Effector memory CD8-positive, alpha-beta T cell (primary cell): ENCODE data around the gene TRPV4.

Experiments
- ATAC-seq: fragments of 150-1000 bp; cut with Tn5 transposase; replicated peaks from 2 replicates; pipeline ENCODE4 v1.10.0; 2021; ENCODE audit warnings: mild to moderate bottlenecking, moderate library complexity
- DNase-seq, 3 experiments: peaks; one replicate each; pipeline ENCODE4 v3.0.0; 2021
- H3K27ac Mint-ChIP-seq, 2 donors: one replicate each; pipeline ENCODE4 v1.8.0; 2022; ENCODE audit warnings: mild to moderate bottlenecking in 2 of 2, mixed read lengths in 2 of 2, moderate library complexity in 2 of 2
- H3K27me3 Mint-ChIP-seq, 2 donors: one replicate each; pipeline ENCODE4 v1.8.0; 2022; ENCODE audit warnings: mixed read lengths in 2 of 2
- H3K36me3 Mint-ChIP-seq: one replicate; pipeline ENCODE4 v1.8.0; 2022; ENCODE audit warnings: mild to moderate bottlenecking, moderate library complexity, mixed read lengths; ENCODE audit not compliant: insufficient read depth
- H3K4me1 Mint-ChIP-seq, 2 donors: one replicate each; pipeline ENCODE4 v1.8.0; 2022; ENCODE audit warnings: low read depth in 2 of 2, mixed read lengths in 2 of 2
- H3K4me3 Mint-ChIP-seq, 2 donors: one replicate each; pipeline ENCODE4 v1.8.0; 2022; ENCODE audit warnings: mild to moderate bottlenecking in 2 of 2, mixed read lengths in 2 of 2, moderate library complexity in 2 of 2
- H3K9me3 Mint-ChIP-seq, 2 donors: one replicate each; pipeline ENCODE4 v1.8.0; 2022; ENCODE audit warnings: mixed read lengths in 2 of 2

TRPV4 gene

GRCh38 chr12:109736552-109737108 lies 96.6 kb downstream of the TRPV4 start:
- H3K4me3 Mint-ChIP-seq: no peak overlapping the region
- DNase-seq: no peak

GRCh38 chr12:109735825-109736551 lies 97.2 kb downstream of the TRPV4 start:
- Mint-ChIP-seq H3K36me3 (peaks cover 18% of the 10 kb centered on the region), H3K27me3 (peaks cover 25 to 62% of the 10 kb centered on the region in 2 donors), H3K9me3 (no peaks in the 10 kb centered on the region), H3K27ac (no peak overlapping the region), H3K4me1 (peaks cover 2 to 4% of the 10 kb centered on the region in 2 donors), H3K4me3 (no peak overlapping the region)
- DNase-seq (no peak), ATAC-seq (no peak)

More at GRCh38 chr12:109736552-109737108, 96.6 kb downstream of the TRPV4 start:
- H3K27me3 Mint-ChIP-seq: peaks cover 25 to 64% of the 10 kb centered on the region in 2 donors
- peak; percentile 35 for ATAC-seq
- peaks cover 18% of the 10 kb centered on the region for H3K36me3 Mint-ChIP-seq
- no peak overlapping the region for H3K27ac Mint-ChIP-seq
- H3K4me1 Mint-ChIP-seq: peaks cover 2 to 4% of the 10 kb centered on the region in 2 donors
- no peaks in the 10 kb centered on the region for H3K9me3 Mint-ChIP-seq

GRCh38 chr12:109735051-109735521 lies 98.1 kb downstream of the TRPV4 start:
- Mint-ChIP-seq H3K27ac (no peak overlapping the region), H3K27me3 (peaks cover 25 to 54% of the 10 kb centered on the region in 2 donors)
- no peak for DNase-seq

GRCh38 chr12:109734219-109735000 lies 98.8 kb downstream of the TRPV4 start:
- Mint-ChIP-seq H3K27me3 (peaks cover 25 to 54% of the 10 kb centered on the region in 2 donors), H3K9me3 (no peaks in the 10 kb centered on the region), H3K4me1 (peaks cover 2 to 4% of the 10 kb centered on the region in 2 donors), H3K36me3 (peaks cover 16% of the 10 kb centered on the region), H3K4me3 (no peak overlapping the region), H3K27ac (no peak overlapping the region)
- DNase-seq (no peak), ATAC-seq (no peak)

More at GRCh38 chr12:109735051-109735521, 98.1 kb downstream of the TRPV4 start:
- H3K4me3 Mint-ChIP-seq: no peak overlapping the region
- ATAC-seq: no peak
- H3K9me3 Mint-ChIP-seq: no peaks in the 10 kb centered on the region
- peaks cover 2 to 4% of the 10 kb centered on the region in 2 donors for H3K4me1 Mint-ChIP-seq
- peaks cover 18% of the 10 kb centered on the region for H3K36me3 Mint-ChIP-seq
